Measurements from ENCODE around the gene CSF2RB.

Gene CSF2RB

GRCh38 chr22:36892292-36892691, 21.1 kb upstream of the CSF2RB start:
- no peak for DNase-seq

GRCh38 chr22:36893262-36893661, 20.2 kb upstream of the CSF2RB start:
- DNase-seq, result no peak

DNA sequence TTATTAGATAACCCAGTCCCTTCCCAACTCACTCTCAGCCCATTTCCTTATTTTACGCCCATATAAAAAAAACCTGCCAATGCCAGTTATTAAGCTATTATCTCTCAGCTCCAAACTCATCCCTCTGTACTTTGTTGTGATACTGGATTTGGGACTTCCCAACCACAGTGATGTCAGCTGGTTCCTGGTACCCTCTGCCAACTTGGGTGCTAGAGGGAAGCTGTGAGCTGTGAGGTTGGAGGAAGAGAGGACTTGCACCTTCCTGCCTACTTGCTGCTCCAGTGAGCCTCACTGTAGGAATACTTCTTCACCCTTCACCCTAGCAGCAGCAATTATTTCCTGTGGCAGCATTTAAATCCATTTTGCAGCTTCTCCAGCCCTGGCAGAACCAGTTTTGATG, 19.2 kb upstream of the CSF2RB start:
- no peak for DNase-seq

- DNase-seq, result no peak
These were observed 15.8 kb upstream of the CSF2RB start for GRCh38 chr22:36897611-36898010.

- no peak for DNase-seq
These were observed 14.7 kb upstream of the CSF2RB start for GRCh38 chr22:36898690-36899089.

DNA sequence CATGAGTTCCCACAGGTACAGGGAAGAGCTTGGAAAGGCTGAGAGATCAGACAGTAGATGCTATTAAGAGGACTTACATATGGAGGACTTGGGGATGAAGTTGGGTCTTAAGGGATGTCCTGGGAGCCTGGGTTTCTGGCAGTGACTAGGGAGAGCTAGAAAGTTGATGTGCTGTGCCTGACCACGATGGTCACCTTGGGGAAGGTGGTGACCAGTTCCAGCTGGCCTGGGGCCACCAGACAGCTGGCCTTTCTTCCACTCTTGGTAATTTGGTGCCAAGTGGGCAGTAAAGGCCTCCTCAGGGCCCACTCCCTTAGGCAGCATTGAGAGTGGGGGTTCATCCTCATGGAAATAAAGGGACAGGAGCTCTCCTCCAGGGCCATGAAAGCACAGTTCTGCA, 13.9 kb upstream of the CSF2RB start:
- no peak for DNase-seq

DNA sequence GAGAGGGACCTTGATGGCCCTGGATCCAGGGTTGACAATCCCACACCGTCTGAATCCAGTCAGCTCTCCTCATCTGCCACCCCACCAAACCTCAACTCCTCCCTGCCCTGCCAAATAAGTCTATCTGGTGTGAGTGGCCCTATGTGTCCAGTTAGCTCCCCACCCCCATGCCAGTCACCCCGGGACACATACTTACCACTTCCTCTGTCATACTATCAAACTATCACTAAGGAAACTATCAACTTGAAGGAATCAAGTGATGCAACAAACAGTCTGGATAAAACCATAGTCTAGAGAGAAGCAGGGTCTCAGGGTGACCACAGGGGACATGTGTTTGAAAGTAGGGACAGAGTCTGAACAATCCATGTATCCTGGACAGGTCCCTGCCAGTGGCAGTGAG, 13.2 kb upstream of the CSF2RB start:
- DNase-seq, result no peak

GRCh38 chr22:36900880-36901279, 12.5 kb upstream of the CSF2RB start:
- DNase-seq, result no peak

GRCh38 chr22:36901411-36902142, 11.9 kb upstream of the CSF2RB start:
- DNase-seq, result no peak

- DNase-seq, result no peak
These were observed 11.1 kb upstream of the CSF2RB start for GRCh38 chr22:36902143-36902926.

DNA sequence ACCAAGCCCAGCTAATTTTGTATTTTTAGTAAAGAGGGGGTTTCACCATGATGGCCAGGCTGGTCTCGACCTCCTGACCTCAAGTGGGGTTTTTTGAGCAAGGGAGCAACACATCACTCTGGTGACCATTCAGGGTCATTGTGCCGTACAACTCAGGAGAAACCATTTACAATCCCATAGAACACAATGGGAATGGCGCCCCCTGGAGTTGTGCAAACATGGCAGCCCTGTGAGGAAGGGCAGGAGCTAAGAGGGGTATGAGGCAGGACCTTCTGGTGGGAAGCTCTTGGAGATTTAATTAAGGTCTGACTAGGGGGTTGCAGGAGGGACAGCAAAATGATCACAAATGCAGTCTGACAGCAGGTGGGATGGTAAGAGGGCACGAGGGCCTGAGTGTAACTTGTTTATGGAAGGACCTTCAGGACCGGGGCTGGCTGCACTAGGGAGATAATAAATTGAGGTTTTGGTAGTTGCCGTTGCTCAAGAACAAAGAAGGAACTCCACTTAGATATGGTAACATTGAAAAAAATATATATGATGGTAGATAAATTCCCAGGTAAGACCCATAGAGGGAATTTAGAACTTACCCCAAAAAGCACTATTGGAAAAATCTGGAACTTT, 9.1 kb upstream of the CSF2RB start:
- no peak for DNase-seq

DNA sequence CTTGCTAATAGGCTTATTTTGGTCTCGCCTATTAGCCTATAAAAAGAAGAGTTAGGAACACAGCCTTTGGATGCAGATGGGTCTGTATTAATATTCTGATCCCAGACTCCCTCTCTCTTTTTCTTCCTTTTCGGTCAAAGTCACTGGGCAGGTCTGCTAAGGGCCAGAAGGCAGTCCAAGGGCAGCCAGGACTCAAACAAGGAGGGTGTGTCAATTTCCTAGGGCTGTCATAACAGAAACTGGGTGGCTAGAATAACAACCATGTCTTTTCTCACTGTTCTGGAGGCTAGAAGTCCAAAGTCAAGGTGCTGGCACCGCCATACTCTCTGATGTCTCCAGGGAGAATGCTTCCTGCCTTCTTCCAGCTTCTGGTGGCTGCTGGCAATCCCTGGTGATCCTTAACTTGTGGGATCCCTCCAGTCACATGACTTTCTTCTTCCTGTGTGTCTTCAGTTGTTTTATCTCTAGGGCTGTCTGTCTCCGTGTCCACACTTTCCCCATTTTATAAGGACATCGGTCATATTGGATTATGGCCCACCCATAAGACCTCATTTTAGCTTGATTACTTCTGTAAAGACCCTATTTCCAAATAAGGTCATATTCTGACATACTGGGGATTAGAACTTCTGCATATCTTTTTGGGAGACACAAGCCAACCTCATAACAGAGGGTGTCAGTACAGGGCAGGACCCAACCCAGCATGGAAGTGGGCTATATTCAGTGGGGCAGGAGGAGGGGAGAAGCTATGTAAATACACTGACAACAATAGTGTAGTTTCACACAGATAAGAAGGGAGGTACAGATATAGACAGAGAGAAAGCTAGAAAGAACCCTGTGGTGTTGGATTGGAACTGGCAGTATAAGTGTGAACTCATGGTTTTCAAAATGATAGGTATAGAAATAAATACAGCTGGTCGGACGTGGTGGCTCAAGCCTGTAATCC, 5.9 kb upstream of the CSF2RB start:
- DNase-seq, result no peak

DNA sequence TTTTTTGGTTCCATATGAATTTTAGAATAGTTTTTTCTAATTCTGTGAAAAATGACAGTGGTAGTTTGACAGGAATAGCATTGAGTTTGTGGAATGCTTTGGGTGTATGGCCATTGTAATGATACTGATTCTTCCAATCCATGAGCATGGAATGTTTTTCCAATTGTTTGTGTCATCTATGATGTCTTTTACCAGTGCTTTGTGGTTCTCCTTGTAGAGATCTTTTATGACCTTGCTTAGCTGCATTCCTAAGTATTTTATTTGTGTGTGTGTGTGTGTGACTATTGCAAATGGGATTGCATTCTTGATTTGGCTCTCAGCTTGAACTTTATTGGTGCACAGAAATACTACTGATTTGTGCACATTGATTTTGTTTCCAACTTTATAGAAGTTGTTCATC, 3.0 kb upstream of the CSF2RB start:
- no peak for DNase-seq

GRCh38 chr22:36911887-36912661, 1.4 kb upstream of the CSF2RB start:
- no peak for DNase-seq

GRCh38 chr22:36912694-36913426, 568 bp upstream of the CSF2RB start:
- DNase-seq, result no peak

GRCh38 chr22:36914390-36914752, 943 bp downstream of the CSF2RB start:
- no peak for DNase-seq

- no peak for DNase-seq
These were observed 2.6 kb downstream of the CSF2RB start for GRCh38 chr22:36916034-36916433.

GRCh38 chr22:36918586-36919284, 5.3 kb downstream of the CSF2RB start:
- no peak for DNase-seq

DNA sequence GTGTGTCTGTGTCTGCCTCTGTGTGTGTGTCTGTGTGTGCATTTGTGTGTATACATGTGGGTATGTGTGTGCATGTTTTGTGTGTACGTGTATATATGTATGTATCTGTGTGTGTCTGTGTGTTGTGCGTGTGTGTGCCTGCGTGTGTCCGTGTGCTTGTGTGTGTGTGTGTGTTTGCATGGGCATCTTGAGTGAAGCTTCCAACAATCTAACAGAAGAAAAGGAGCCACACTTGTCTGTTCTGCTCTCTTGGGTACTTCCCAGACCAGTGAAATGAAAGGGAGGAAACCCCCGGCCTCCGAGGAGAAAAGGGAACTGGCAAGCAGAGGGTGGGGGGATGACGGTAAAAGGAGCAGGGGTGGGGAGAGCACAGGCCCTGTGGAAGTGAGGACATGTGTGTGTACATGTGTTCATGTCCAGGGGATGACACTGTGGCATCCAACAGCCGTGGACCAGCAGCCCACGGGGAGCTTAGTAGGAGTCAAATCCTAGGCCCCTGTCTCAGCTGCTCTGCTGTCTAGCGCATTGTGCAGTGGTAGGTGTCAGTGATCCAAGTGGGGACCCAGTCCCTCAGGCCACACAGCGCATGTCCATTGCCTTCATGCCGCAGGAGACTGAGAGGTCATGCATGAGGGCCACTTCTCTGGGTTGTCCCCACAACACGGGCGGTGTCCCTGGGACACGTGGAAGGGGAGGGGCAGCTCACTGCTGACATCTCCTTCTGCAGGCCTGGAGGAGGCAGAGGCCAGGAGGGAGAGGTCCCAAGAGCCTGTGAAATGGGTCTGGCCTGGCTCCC, 8.1 kb downstream of the CSF2RB start:
- no peak for DNase-seq

- no peak for DNase-seq
These were observed 8.7 kb downstream of the CSF2RB start for GRCh38 chr22:36922105-36922608.
